GM18907 (cell line): ENCODE data around the gene ASIC3.
A peak's percentile ranks its signal among the peaks of the same experiment; 100 is the strongest.
"Not testable (repeated sequence)": the region's sequence is repeated elsewhere in the genome, so short reads cannot be mapped to it uniquely, and the experiment has no call there.

ENCODE experiments used
- ATAC-seq: cut with Tn5 transposase; IDR thresholded peaks from one replicate; pipeline ENCODE4 v1.9.1; 2021; ENCODE audit warnings: mild to moderate bottlenecking, moderate library complexity; ENCODE audit not compliant: unreplicated experiment

The ASIC3 gene

DNA sequence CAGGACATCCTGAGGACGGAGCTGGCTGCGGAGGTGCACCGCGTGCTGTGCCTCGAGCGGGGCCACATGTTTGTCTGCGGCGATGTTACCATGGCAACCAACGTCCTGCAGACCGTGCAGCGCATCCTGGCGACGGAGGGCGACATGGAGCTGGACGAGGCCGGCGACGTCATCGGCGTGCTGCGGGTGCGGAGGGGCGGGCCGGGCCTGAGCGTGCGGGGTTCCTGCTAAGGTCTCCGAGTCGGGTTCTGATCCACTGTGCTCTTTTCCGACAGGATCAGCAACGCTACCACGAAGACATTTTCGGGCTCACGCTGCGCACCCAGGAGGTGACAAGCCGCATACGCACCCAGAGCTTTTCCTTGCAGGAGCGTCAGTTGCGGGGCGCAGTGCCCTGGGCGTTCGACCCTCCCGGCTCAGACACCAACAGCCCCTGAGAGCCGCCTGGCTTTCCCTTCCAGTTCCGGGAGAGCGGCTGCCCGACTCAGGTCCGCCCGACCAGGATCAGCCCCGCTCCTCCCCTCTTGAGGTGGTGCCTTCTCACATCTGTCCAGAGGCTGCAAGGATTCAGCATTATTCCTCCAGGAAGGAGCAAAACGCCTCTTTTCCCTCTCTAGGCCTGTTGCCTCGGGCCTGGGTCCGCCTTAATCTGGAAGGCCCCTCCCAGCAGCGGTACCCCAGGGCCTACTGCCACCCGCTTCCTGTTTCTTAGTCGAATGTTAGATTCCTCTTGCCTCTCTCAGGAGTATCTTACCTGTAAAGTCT, 34.4 kb upstream of the ASIC3 start:
- ATAC-seq = peak; percentile 52

DNA sequence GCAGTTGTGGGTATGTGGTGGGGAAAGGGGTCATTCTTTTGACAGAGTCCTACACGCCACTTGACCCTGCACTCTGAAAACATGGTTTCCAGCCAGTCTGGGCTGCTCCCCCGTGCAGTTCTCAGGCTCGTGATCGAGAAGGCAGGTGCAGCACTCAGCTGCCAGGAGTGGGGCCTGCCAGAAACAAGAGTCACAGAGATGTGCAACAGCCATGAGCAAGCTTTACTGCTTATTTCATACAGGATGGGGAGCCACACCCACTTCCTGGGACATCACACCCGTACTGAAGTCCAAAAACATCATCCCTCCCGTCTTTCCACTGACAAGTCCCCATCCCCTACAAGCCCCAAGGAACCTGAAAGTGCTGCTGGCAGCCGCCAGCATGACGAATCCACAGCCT, 33.4 kb upstream of the ASIC3 start:
- no peak for ATAC-seq

DNA sequence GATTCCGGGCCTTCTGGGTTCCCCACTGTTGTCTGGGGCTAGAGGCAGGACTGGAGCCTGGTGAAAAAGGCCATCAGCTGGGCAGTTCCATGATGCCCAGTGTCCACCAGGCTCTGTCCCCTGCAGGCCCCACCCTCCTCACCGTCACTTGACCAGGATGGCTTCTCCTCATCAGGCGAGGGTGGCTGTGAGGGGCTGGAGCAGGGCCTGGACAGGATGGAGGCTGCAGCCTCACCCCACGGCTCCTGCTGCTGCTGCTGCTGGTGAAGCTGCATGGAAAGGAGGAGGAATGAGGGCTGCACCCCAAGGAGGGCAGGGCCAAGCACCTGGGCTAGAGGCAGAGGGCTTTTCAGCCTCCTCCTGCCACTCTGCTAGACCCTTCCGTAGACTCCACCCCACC, 32.4 kb upstream of the ASIC3 start:
- no peak for ATAC-seq

DNA sequence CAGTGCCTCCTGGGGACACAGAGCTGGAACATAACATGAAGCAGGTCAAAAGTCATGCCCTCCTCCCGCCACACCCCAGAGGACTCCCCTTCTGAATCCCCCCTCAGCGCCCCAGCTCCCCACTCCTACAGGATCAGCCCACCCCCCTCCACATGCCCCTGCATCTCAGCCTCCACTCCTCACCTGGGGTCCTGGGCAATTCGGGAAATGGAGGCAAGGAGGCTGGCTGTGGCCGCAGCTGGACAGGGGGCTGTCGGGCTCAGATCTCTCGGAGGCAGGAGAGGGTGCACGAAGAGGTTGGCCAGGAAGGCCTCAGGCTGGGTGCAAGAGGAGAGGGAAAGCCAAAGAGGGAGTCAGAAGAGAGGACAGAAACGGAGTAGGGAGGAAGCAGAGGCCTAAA, 31.8 kb upstream of the ASIC3 start:
- ATAC-seq = no peak

DNA sequence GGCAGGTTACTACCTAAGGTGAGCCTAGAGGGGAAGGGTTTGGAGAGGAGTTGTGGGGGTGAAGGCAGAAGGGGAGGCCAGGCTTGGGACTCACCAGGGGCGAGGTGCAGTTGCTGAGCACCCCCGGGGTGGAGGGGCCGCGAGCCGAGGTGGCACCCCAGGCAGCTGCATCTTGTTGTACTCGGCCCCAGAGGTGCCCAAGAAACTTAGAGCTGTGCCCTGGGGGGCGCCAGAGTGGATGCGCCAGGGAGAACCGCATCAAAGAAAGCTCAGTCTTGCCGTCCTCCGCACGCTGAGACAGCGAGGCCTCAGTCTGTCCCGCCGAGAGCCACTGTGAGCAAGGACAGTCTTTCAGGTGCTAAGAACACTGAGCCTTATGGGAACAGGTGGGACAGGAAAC, 31.4 kb upstream of the ASIC3 start:
- ATAC-seq = no peak

DNA sequence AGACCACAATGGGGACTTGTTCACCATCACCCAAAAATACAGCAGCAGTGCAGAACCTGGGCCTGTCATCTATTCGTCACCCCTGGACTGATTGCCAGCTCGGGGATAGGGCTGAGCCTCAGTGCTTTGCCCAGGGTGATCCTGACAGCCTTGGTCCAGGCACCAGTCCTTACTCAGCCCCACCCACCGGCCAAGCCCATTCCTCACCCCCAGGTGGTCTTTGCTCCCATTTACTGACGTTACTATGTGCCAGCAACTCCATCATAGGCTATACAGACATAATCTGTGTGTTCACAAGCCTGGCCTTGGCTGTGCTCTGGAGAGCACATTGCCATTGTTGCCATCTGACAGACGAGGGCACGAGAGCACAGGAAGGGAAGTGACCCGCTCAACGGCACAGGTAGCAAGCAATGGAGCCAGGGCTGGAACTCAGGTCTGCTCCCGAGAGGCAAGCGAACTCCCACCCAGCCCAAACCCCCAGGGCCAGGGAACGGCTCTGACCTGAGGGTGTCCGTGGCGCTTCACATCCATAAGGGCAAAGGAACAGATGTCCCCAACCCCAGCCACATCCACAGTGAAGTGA, 30.9 kb upstream of the ASIC3 start:
- no peak for ATAC-seq

DNA sequence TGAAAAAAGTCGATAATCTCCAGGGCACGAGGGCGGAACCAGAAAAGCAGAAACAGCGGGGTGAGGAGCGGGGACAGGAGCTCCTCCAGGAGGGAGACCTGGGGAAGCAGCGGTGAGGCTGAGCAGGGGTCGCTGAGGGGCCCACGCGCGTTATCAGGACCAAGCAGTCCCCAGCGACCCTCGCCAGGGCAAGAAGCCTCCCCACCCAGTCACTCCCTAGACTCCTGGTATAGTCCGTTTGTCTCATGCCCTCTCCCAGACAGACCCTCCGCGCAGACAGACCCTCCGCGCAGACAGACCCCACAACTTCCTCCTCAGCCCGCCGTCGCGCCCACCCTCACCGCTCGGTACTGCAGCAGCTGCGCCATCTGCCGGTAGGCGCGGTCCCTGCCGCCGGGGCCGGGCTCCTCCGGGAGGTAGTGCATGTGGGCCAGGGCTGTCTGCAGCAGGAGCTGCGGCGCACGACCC, 30.3 kb upstream of the ASIC3 start:
- ATAC-seq = peak; percentile 50

DNA sequence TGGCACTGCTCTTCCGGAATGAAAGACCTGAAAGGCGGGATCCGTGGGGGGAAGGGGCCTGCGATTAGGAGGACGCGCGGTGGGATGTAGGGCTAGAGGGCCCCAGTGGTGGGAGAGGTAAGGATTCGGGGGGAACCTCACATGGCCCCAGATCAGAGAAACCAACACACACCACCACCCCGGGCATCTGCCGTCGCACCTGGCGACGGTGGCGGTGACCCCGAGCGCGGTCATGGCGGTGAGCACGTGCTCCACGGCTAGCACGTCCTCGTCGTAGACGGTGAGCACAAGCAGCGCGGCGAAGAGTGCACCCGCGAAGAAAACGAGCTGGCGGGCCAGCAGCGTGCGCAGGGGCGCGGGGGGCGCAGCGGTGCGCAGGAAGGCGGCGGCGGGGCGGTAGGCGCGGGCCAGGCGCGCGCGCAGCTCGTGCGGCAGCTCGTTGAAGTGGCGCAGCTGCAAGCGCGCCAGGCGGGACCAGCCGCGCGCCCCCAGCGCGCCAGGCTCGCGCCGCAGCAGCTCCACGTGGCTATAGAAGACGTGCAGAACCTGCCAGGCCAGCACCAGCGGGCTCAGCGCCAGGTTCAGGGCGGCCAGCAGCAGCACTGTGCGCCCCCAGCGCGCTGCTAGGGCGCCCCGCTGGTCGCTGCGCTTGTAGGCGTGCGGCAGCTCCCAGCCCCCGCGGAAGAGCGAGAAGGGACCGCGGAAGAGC, 29.8 kb upstream of the ASIC3 start:
- ATAC-seq = no peak

DNA sequence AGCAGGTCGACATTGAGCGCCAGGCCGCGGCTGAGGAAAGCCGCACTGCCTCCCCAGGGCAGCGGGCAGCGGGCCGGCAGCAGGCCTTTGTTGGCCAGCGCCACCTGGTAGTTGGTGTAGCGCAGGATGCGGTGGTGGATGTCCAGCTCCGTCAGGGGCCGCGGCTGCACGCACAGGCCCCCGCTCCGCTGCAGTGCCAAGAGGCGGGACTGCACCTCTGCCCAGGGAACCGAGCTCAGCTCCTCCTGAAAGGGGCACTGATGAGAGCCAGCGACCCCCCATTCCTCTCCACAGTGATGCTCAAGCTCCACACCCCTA, 29.2 kb upstream of the ASIC3 start:
- no peak for ATAC-seq

DNA sequence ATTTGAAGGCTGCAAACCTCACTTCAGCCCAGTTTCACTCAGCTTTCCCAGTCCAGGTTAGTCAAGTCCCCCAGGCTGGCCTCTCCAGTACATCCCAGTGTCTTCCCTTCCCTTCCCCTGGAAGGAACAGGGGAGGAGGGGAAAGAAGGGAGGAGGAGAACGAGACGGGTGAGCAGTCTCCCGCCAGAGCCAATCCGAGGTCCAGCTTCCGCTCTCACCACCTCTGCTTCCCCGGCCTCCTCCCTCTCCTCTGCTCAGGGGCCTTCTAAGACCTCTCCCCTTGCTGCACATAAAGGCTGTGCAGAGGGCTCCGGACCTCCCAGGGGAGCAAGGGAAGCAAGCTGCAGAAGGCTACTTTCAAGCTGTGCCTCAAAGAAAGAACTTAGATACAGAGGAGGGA, 28.1 kb upstream of the ASIC3 start:
- ATAC-seq = no peak

DNA sequence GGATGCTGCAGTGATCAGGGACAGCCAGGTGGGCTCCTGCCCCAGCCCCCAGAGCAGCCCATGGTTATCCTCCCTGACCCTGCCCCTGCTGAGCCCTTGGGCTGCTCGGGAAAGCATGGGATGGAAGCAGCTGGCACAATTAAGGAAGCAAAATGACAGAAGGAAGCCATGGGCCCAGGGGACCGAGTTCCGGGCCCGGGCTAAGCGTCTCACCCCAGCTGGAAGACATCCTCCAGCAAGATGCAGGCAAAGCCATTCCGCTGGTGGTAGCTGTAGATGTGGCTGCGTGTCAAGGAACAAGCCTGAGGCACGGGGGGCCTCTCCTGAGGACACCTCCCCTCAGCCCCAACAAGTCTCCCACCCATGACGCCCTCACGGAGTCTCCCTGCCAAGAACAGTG, 25.1 kb upstream of the ASIC3 start:
- ATAC-seq = no peak

DNA sequence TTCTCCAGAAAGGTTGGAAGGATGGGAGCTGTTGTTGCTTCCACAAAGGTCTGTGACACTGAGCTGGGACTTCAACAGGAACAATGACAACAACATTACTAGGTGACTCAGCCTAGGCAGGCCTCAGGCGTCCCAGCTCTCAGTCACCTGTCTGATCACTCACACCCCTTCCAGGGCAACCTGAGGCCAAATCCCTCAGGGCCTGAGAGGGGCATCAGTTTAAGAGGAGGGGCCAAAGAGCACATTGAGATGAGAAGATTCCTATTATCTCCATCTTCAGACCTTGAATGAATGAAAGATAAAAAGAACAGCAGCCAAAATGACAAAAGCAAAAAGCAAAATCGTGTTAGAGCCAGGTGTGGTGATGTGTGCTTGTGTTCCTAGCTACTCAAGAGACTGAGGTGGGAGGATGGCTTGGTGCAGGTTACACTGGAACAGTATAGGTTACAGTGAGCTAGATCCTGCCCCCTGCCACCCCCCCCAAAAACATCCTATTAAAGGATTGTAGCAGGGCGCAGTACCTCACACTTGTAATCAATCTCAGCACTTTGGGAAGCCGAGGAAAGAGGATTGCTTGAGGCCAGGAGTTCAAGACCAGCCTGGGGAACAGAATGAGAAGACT, 23.8 kb upstream of the ASIC3 start, which contains the start of gene ATG9B:
ATG9B (minus strand) TSS at position 60 of the 622 bp plus-strand sequence. CDS start 71 bp downstream, outside the sequence.
- ATAC-seq = no peak

DNA sequence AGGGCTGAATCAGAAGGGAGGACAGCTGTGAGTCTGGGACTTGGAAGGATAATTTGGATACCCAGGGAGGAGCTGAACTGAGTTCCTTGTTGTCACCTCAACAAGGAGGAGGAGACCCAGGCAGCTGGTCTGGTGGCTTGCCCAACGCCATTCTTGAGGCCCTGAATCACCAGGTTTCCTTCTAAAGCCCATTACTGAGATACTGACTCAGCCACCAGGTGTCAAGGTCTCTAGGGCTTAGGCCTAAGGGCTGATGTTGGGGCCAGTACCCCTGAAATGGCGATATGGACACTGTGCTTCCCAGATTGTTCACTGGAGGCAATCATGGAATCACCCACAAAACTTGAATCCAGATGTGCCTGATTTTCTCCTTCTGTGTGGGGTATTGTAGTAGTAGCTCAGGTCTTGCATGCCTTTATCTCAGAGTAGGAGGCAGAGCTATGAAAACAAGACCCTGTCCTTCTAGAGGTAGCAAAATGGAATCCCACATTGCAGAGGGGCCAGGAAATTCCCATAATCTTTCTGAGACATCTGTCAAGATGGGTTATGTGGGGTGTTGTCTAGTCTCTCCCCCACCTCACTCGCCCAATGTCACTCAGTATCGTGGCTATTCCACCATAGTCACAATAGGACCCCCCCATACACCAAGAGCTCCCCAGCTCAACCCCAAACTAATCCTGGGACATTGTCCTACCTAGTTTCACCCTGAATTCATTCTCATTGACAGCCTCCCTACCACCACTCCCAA, 22.2 kb upstream of the ASIC3 start:
- no peak for ATAC-seq

DNA sequence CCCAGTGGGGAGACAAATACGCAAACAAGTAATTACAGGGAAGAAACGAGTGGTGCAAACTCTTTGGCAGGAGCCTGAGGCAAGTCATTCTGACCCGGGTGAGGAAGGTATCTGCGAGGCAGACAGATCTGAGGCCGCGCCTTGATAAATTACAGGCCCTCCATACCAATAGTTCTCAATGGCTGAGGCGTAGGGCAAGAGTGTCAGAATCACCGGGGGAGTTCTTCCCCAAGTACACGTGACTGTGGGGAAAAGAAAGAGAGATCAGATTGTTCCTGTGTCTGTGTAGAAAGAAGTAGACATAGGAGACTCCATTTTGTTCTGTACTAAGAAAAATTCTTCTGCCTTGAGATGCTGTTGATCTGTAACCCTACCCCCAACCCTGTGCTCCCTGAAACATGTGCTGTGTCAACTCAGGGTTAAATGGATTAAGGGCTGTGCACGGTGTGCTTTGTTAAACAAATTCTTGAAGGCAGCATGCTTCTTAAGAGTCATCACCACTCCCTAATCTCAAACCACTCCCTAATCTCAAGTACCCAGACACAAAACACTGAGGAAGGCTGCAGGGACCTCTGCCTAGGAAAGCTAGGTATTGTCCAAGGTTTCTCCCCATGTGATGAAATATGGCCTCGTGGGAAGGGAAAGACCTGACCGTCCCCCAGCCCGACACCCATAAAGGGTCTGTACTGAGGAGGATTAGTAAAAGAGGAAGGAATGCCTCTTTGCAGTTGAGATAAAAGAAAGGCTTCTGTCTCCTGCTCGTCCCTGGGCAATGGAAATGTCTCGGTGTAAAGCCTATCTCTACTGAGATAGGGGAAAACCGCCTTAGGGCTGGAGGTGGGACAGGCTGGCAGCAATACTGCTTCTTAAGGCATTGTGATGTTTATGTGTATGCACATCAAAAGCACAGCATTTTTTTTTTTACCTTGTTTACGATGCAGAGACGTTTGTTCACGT, 21.3 kb upstream of the ASIC3 start:
- ATAC-seq = not testable (repeated sequence)

DNA sequence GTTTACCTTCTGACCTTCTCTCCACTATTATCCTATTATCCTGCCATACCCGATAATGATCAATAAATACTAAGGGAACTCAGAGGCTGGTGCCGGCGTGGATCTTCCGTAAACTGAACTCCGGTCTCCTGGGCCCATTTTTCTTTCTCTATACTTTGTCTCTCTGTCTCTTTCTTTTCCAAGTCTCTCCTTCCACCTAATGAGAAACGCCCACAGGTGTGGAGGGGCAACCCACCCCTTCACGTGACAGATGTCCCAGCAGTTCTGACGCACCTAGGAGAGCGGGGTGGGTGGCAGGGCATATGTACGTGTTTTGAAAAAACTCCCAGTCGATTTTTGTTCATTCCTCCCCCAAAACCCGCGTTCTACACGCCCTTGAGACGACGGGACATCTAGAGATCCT, 20.6 kb upstream of the ASIC3 start:
- ATAC-seq = not testable (repeated sequence)

DNA sequence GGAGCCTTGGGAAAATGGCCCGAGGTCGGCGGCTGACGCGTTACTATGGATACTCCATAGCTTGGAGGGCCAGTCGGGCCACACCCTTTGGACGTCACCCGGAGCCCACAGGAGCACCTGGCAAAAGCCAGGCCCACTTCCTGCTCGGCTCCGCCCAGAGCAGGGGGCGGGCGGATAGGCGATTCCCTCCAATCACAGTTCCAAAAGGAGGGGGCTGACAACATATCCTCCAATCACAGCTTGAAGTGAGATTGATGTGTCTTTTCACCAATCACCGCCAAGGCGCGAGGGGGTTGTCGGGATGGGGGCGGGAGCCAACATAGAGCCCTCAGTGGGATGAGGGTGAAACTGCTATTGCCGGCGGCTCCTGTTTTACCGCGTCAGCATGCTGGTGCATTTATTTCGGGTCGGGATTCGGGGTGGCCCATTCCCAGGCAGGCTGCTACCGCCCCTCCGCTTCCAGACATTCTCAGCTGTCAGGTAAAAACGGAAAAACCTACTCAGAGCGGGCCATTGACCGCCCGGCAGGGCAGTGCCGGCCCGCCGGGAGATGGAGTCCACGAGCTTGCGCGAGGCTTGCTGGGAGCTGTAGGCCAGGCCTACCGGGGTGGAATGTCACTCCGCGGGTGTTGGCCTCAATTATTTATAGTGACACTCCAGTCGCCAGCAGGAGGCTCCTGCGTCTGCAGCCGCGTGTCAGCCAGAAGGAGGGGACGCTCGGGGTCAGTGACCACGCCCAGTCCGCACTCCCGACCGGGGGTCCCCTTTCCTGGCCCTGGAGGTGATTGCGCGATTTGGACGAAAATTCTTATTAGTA, 20.0 kb upstream of the ASIC3 start, which contains the start of gene ABCB8:
ABCB8 (plus strand) TSS at position 320 of the 817 bp plus-strand sequence; CDS start at position 386, 66 bp downstream.
- ATAC-seq = peak; percentile 98

DNA sequence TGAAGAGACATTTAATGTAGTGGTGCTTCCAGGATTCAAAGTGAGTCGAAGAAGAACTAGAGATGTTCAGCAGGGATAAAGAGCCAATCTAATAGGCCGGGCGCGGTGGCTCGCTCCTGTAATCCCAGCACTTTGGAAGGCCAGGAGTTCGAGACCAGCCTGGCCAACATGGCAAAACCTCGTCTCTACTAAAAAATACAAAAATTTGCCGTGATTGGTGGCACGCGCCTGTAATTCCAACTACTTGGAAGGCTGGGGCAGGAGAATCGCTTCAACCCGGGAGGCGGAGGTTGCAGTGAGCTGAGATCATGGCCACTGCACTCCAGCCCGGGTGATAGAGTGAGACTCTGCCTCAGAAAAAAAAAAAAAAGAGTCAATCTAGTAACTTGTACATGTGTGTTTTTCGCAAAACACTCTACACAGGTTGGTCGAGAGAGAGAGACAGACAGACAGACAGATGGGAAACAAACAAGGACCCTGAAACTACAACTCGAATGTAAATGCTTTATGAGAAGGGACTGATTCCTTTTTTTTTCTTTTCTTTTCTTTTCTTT, 19.3 kb upstream of the ASIC3 start:
- no peak for ATAC-seq

DNA sequence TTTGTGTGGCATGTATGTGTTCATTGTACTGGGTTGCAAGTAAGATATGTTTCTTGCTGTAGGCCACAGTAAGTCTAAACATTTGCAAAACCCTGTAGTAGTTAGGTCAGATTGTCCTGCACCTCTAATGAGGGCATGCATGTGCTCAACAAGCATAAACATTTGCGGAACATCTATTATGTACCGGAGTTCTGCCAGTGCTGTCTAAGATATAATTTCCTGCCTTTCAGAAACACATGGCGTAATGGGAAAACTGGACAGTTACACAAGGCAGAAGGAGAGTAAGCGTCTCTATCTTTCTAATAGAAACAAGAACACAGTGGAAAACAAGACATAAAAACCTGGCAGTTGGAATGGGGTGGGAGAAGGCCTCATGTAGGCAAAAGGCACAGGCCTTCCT, 17.3 kb upstream of the ASIC3 start:
- ATAC-seq = no peak
